ENCODE measurements around the gene SVOPL. TPM values are rescaled to one million over a fixed set of nuclear protein-coding genes. Genes with fewer than 3 reads are reported as not detected.
"Not testable (repeated sequence)": the region's sequence is repeated elsewhere in the genome, so short reads cannot be mapped to it uniquely, and the experiment has no call there.

SVOPL gene
- total and polyA plus RNA-seq, 10 of the 15 experiments (the other 5 are each of a cell fraction or from before 2014, with no cell fraction given), result 0.15 TPM; not detected in 9

DNA sequence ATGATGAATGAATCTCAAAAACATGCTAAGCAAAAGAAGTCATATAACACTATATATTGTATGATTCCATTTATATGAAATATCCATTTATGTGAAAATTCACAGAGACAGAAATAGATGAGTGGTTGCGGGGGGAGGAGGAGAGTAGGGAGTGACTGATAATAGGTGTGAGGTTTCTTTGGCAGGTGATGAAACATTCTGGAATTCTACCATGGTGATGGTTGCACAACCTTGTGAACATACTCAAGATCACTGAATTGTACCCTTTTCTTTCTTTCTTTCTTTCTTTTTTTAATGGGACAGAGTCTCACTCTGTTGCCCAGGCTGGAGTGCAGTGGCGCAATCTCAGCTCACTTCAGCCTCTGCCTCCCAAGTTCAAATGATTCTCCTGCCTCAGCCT is 10.7 kb downstream of the SVOPL start (continued):
- no peak for TF ChIP-seq PAX5 (IDR thresholded peaks at IDR 0.05; ENCODE audit: borderline replicate concordance, low read depth, low read length)

DNA sequence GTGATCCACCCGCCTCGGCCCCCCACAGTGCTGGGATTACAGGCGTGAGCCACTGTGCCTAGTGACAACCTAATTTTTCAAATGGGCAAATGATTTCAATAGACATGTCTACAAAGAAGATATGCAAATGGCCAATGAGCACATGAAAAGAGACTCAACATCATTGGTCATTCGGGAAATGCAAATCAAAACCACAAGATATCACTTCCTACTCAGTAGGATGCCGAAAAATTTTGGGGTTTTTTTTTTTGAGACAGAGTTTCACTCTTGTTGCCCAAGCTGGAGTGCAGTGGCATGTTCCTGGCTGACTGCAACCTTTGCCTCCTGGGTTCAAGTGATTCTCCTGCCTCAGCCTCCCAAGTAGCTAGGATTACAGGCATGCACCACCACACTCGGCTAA is 13.1 kb downstream of the SVOPL start:
- intact Hi-C loops (cut with micrococcal nuclease; ENCODE audit: unreplicated experiment); DNase-seq (ENCODE audit: low read depth, low spot score); POLR2A ChIA-PET; H3K9ac ChIP-seq (ENCODE audit: control insufficient read depth, insufficient read depth, low read length); in situ Hi-C loops (cut with MboI); H3K4me1 ChIP-seq (ENCODE audit: control insufficient read depth, insufficient read depth, low read length); H3K79me2 ChIP-seq (ENCODE audit: control insufficient read depth, insufficient read depth, low read length); BruUV-seq (replicated peaks); H3K4me3 ChIP-seq; H3K27ac ChIP-seq (ENCODE audit: control insufficient read depth, insufficient read depth); H3K9me3 ChIP-seq (replicated peaks; ENCODE audit: control insufficient read depth, insufficient read depth, low read length); FAIRE-seq; H2AFZ ChIP-seq (ENCODE audit: control insufficient read depth, low read depth, low read length); H3K4me2 ChIP-seq (ENCODE audit: control insufficient read depth, insufficient read depth); H3K27me3 ChIP-seq (replicated peaks in 1 of 2; ENCODE audit: control insufficient read depth in 2 of 2, insufficient read depth in 2 of 2, low read length in 1 of 2); RAD21 ChIA-PET (ENCODE audit: unreplicated experiment); CTCF ChIA-PET; H3K36me3 ChIP-seq (ENCODE audit: control insufficient read depth in 2 of 2, insufficient read depth in 2 of 2, low read length in 1 of 2); H4K20me1 ChIP-seq (ENCODE audit: control insufficient read depth, insufficient read depth): not testable (repeated sequence)
- SMC1A ChIA-PET (ENCODE audit: uncharacterized antibody, unreplicated experiment), result interaction anchor here (0.6 kb wide), 1 partner anchor 283 kb away, joined by 3 read pairs; no protein-coding TSS in a partner anchor
- peak; percentile 38; the same call in 2 of the 3 replicates for ATAC-seq
- 39% methylated on average over 6 of the region's 6 CpGs for WGBS (ENCODE audit: insufficient coverage, insufficient replicate concordance, low lambda C conversion rate, missing lambda C conversion rate)

DNA sequence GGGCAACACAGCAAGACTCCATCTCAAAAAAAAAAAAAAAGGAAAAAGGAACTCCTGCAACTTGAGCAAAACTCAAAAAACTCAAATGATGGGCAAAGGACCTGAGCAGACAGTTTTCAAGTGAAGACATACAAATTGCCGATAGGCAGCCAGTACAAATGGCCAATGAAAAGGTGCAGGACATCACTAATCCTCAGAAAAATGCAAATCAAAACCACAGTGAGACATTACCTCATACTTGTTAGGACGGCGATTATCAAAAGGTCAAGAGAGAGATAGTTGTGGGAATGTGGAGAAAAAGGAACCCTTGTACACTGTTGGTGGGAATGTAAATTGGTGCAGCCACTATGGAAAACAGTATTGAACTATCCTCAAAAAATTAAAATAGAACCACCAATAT is 16.8 kb downstream of the SVOPL start:
- 16% methylated on average over 3 of the region's 3 CpGs for WGBS (ENCODE audit: insufficient coverage, insufficient replicate concordance, low lambda C conversion rate, missing lambda C conversion rate)
- no peak for TF ChIP-seq RB1 (IDR thresholded peaks at IDR 0.05; ENCODE audit: borderline replicate concordance)
- TF ChIP-seq DPF2 (IDR thresholded peaks at IDR 0.05), result no peak
- TF ChIP-seq NFXL1 (IDR thresholded peaks at IDR 0.05; ENCODE audit: borderline replicate concordance), result no peak
- no peak for TF ChIP-seq SIN3A (IDR thresholded peaks at IDR 0.05; ENCODE audit: low read depth, low read length)
- TF ChIP-seq, protein P1, sequence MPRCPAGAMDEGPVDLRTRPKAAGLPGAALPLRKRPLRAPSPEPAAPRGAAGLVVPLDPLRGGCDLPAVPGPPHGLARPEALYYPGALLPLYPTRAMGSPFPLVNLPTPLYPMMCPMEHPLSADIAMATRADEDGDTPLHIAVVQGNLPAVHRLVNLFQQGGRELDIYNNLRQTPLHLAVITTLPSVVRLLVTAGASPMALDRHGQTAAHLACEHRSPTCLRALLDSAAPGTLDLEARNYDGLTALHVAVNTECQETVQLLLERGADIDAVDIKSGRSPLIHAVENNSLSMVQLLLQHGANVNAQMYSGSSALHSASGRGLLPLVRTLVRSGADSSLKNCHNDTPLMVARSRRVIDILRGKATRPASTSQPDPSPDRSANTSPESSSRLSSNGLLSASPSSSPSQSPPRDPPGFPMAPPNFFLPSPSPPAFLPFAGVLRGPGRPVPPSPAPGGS (IDR thresholded peaks at IDR 0.05; ENCODE audit: borderline replicate concordance, insufficient read depth, low read depth, low read length, poor library complexity, severe bottlenecking), result no peak
- no peak for TF ChIP-seq MYC (IDR thresholded peaks at IDR 0.05; ENCODE audit: insufficient read depth, insufficient read length, insufficient replicate concordance, low read length, severe bottlenecking)
- TF ChIP-seq, protein P2, sequence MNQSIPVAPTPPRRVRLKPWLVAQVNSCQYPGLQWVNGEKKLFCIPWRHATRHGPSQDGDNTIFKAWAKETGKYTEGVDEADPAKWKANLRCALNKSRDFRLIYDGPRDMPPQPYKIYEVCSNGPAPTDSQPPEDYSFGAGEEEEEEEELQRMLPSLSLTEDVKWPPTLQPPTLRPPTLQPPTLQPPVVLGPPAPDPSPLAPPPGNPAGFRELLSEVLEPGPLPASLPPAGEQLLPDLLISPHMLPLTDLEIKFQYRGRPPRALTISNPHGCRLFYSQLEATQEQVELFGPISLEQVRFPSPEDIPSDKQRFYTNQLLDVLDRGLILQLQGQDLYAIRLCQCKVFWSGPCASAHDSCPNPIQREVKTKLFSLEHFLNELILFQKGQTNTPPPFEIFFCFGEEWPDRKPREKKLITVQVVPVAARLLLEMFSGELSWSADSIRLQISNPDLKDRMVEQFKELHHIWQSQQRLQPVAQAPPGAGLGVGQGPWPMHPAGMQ (IDR thresholded peaks at IDR 0.05; ENCODE audit: borderline replicate concordance), result no peak
- no peak for TF ChIP-seq SRF (IDR thresholded peaks at IDR 0.05; ENCODE audit: low read depth in 2 of 2, low read length in 2 of 2)
- TF ChIP-seq, protein P3, sequence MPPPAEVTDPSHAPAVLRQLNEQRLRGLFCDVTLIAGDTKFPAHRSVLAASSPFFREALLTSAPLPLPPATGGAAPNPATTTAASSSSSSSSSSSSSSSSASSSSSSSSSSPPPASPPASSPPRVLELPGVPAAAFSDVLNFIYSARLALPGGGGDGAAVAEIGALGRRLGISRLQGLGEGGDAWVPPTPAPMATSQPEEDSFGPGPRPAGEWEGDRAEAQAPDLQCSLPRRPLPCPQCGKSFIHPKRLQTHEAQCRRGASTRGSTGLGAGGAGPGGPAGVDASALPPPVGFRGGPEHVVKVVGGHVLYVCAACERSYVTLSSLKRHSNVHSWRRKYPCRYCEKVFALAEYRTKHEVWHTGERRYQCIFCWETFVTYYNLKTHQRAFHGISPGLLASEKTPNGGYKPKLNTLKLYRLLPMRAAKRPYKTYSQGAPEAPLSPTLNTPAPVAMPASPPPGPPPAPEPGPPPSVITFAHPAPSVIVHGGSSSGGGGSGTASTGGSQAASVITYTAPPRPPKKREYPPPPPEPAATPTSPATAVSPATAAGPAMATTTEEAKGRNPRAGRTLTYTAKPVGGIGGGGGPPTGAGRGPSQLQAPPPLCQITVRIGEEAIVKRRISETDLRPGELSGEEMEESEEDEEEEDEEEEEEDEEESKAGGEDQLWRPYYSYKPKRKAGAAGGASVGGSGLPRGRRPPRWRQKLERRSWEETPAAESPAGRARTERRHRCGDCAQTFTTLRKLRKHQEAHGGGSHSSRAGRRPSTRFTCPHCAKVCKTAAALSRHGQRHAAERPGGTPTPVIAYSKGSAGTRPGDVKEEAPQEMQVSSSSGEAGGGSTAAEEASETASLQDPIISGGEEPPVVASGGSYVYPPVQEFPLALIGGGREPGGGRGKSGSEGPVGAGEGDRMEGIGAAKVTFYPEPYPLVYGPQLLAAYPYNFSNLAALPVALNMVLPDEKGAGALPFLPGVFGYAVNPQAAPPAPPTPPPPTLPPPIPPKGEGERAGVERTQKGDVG (CRISPR knock-in tag; IDR thresholded peaks at IDR 0.05), result no peak

More for the DNA sequence above, 16.8 kb downstream of the SVOPL start:
- FAIRE-seq (no peak), ATAC-seq (no peak), DNase-seq (ENCODE audit: low read depth, low spot score) (no peak)
- no peaks in the 10 kb centered on the region for H3K36me3 ChIP-seq (ENCODE audit: control insufficient read depth in 2 of 2, insufficient read depth in 2 of 2, low read length in 1 of 2)
- no peak overlapping the region for H3K27ac ChIP-seq (ENCODE audit: control insufficient read depth, insufficient read depth)
- no peaks in the 10 kb centered on the region for H3K4me1 ChIP-seq (ENCODE audit: control insufficient read depth, insufficient read depth, low read length)
- no peak overlapping the region for H3K9ac ChIP-seq (ENCODE audit: control insufficient read depth, insufficient read depth, low read length)
- ChIA-PET SMC1A (ENCODE audit: uncharacterized antibody, unreplicated experiment) (no interaction called here), POLR2A (no interaction called here), RAD21 (ENCODE audit: unreplicated experiment) (no interaction called here), CTCF (no interaction called here)
- H3K4me2 ChIP-seq (ENCODE audit: control insufficient read depth, insufficient read depth), result no peak overlapping the region
- in situ Hi-C loops (cut with MboI), result no loop called here
- H3K79me2 ChIP-seq (ENCODE audit: control insufficient read depth, insufficient read depth, low read length), result no peaks in the 10 kb centered on the region
- H3K9me3 ChIP-seq (replicated peaks; ENCODE audit: control insufficient read depth, insufficient read depth, low read length), result no peaks in the 10 kb centered on the region; the same call in 2 of the 3 replicates
- intact Hi-C loops (cut with micrococcal nuclease; ENCODE audit: unreplicated experiment), result no loop called here
- BruUV-seq (replicated peaks), result no TSS peak
- H3K27me3 ChIP-seq (replicated peaks in 1 of 2; ENCODE audit: control insufficient read depth in 2 of 2, insufficient read depth in 2 of 2, low read length in 1 of 2), result no peaks in the 10 kb centered on the region
- no peak overlapping the region for H2AFZ ChIP-seq (ENCODE audit: control insufficient read depth, low read depth, low read length)
- H3K4me3 ChIP-seq, result no peak overlapping the region
- H4K20me1 ChIP-seq (ENCODE audit: control insufficient read depth, insufficient read depth), result no peaks in the 10 kb centered on the region
